H9 (cell line): ENCODE data around the gene RFTN2. TPM values are rescaled to one million over a fixed set of nuclear protein-coding genes. Genes with fewer than 3 reads are reported as not detected.

Experiments used
- DNase-seq: peaks from one replicate; pipeline ENCODE4 v3.0.0-alpha.2; 2017
- H2AFZ ChIP-seq: one replicate; pipeline ENCODE4 v1.6.1; 2013; ENCODE audit warnings: mild to moderate bottlenecking, low read length, control low read depth, moderate library complexity
- H2AK5ac ChIP-seq: 2 replicates; pipeline ENCODE4 v1.6.1; 2013; ENCODE audit warnings: low read length, control low read depth, mixed read lengths; ENCODE audit not compliant: insufficient read length
- H2BK120ac ChIP-seq: one replicate; pipeline ENCODE4 v1.6.1; 2013; ENCODE audit warnings: low read depth, mild to moderate bottlenecking, low read length, control low read depth, inconsistent platforms; ENCODE audit not compliant: poor library complexity, severe bottlenecking
- H2BK12ac ChIP-seq: 2 replicates; pipeline ENCODE4 v1.6.1; 2013; ENCODE audit warnings: low read length, control low read depth, mixed read lengths, low read depth; ENCODE audit not compliant: insufficient read length
- H2BK15ac ChIP-seq: 2 replicates; pipeline ENCODE4 v1.6.1; 2013; ENCODE audit warnings: low read depth, low read length, control low read depth
- H2BK20ac ChIP-seq: one replicate; pipeline ENCODE4 v1.6.1; 2013; ENCODE audit warnings: low read depth, mild to moderate bottlenecking, low read length, control low read depth, inconsistent platforms; ENCODE audit not compliant: poor library complexity, severe bottlenecking
- H2BK5ac ChIP-seq: 2 replicates; pipeline ENCODE4 v1.6.1; 2013; ENCODE audit warnings: low read length, control low read depth, mixed read lengths; ENCODE audit not compliant: insufficient read length
- H3K14ac ChIP-seq: 2 replicates; pipeline ENCODE4 v1.6.1; 2013; ENCODE audit warnings: low read length, control low read depth; ENCODE audit not compliant: insufficient read depth
- H3K18ac ChIP-seq: 2 replicates; pipeline ENCODE4 v1.6.1; 2013; ENCODE audit warnings: low read depth, mild to moderate bottlenecking, mixed read lengths, low read length, control low read depth; ENCODE audit not compliant: insufficient read length
- H3K23ac ChIP-seq: 2 replicates; pipeline ENCODE4 v1.6.1; 2013; ENCODE audit warnings: low read length, control low read depth, mixed read lengths, low read depth; ENCODE audit not compliant: insufficient read length
- H3K23me2 ChIP-seq: 2 replicates; pipeline ENCODE4 v1.6.1; 2013; ENCODE audit warnings: low read depth, mild to moderate bottlenecking, mixed read lengths, low read length, control low read depth; ENCODE audit not compliant: insufficient read length, poor library complexity, severe bottlenecking
- H3K27ac ChIP-seq: 2 replicates; pipeline ENCODE4 v1.5.1; 2013; ENCODE audit warnings: low read length, control low read depth, mixed read lengths, low read depth; ENCODE audit not compliant: insufficient read length
- H3K27me3 ChIP-seq: 2 replicates; pipeline ENCODE4 v1.6.1; 2013; ENCODE audit warnings: low read length, control low read depth, inconsistent platforms; ENCODE audit not compliant: insufficient read depth
- H3K4ac ChIP-seq: 2 replicates; pipeline ENCODE4 v1.6.1; 2013; ENCODE audit warnings: low read depth, mild to moderate bottlenecking, control low read depth, inconsistent platforms, low read length, moderate library complexity
- H3K4me1 ChIP-seq: 2 replicates; pipeline ENCODE4 v1.6.1; 2013; ENCODE audit warnings: low read length, control low read depth, inconsistent platforms; ENCODE audit not compliant: insufficient read depth
- H3K4me2 ChIP-seq: 2 replicates; pipeline ENCODE4 v1.6.1; 2013; ENCODE audit warnings: low read length, control low read depth, mixed read lengths; ENCODE audit not compliant: insufficient read length, insufficient read depth
- H3K56ac ChIP-seq: 2 replicates; pipeline ENCODE4 v1.6.1; 2013; ENCODE audit warnings: low read depth, mild to moderate bottlenecking, mixed read lengths, low read length, control low read depth; ENCODE audit not compliant: insufficient read length
- H3K79me1 ChIP-seq: 2 replicates; pipeline ENCODE4 v1.6.1; 2013; ENCODE audit warnings: low read depth, mild to moderate bottlenecking, moderate library complexity, low read length, control low read depth, inconsistent platforms; ENCODE audit not compliant: insufficient read depth, poor library complexity, severe bottlenecking
- H3K79me2 ChIP-seq: 2 replicates; pipeline ENCODE4 v1.6.1; 2013; ENCODE audit warnings: low read length, control low read depth, inconsistent platforms; ENCODE audit not compliant: insufficient read depth
- H3K9ac ChIP-seq: 2 replicates; pipeline ENCODE4 v1.6.1; 2013; ENCODE audit warnings: low read length, control low read depth, mixed read lengths; ENCODE audit not compliant: insufficient read length; ENCODE audit errors: extremely low read depth
- H3K9me3 ChIP-seq: one replicate; pipeline ENCODE4 v1.6.1; 2013; ENCODE audit warnings: low read depth, low read length, inconsistent platforms; ENCODE audit not compliant: control insufficient read depth
- H3T11ph ChIP-seq: one replicate; pipeline ENCODE4 v1.6.1; 2013; ENCODE audit warnings: mild to moderate bottlenecking, low read length, control low read depth, inconsistent platforms
- H4K20me1 ChIP-seq: one replicate; pipeline ENCODE4 v1.6.1; 2013; ENCODE audit not compliant: control insufficient read depth, insufficient read length, insufficient read depth
- H4K5ac ChIP-seq: 2 replicates; pipeline ENCODE4 v1.6.1; 2013; ENCODE audit warnings: low read depth, mild to moderate bottlenecking, mixed read lengths, low read length, control low read depth; ENCODE audit not compliant: insufficient read length
- H4K8ac ChIP-seq: replicated peaks from 2 replicates; pipeline ENCODE4 v1.6.1; 2013; ENCODE audit warnings: low read length, control low read depth, mixed read lengths, low read depth; ENCODE audit not compliant: insufficient read length
- H4K91ac ChIP-seq: 2 replicates; pipeline ENCODE4 v1.6.1; 2013; ENCODE audit warnings: low read depth, mild to moderate bottlenecking, moderate library complexity, mixed read lengths, low read length, control low read depth; ENCODE audit not compliant: insufficient read length
- H3K27ac Mint-ChIP-seq, 3 experiments: 2 replicates in 2 of 3; 3 replicates in 1 of 3; pipeline ENCODE4 v1.8.0; 2020 to 2021; ENCODE audit warnings: mixed read lengths in 3 of 3, mild to moderate bottlenecking in 1 of 3, moderate library complexity in 1 of 3
- H3K27me3 Mint-ChIP-seq: 2 replicates; pipeline ENCODE4 v1.8.0; 2021; ENCODE audit warnings: low read depth, mild to moderate bottlenecking, moderate library complexity, mixed read lengths
- H3K36me3 Mint-ChIP-seq, 3 experiments: 2 replicates in 2 of 3; 3 replicates in 1 of 3; pipeline ENCODE4 v1.8.0; 2020 to 2021; ENCODE audit warnings: low read depth in 3 of 3, mixed read lengths in 3 of 3; ENCODE audit not compliant: insufficient read depth in 1 of 3
- H3K4me1 Mint-ChIP-seq, 2 experiments: 2 replicates each; pipeline ENCODE4 v1.8.0; 2020; ENCODE audit warnings: mixed read lengths in 2 of 2
- H3K4me3 Mint-ChIP-seq, 2 experiments: 2 replicates in 1 of 2; 3 replicates in 1 of 2; pipeline ENCODE4 v1.8.0; 2020 to 2021; ENCODE audit warnings: mild to moderate bottlenecking in 2 of 2, mixed read lengths in 2 of 2, moderate library complexity in 1 of 2
- H3K9me3 Mint-ChIP-seq, 2 experiments: 2 replicates in 1 of 2; 3 replicates in 1 of 2; pipeline ENCODE4 v1.8.0; 2020; ENCODE audit warnings: mild to moderate bottlenecking in 2 of 2, mixed read lengths in 2 of 2, moderate library complexity in 1 of 2
- WGBS: extraction: QIAGEN DNeasy Blood & Tissue Kit; methylation state at CpG from one replicate; pipeline ENCODE4 v1.1.7; 2013; ENCODE audit warnings: missing lambda C conversion rate, low lambda C conversion rate, mixed read lengths; ENCODE audit not compliant: insufficient read length; ENCODE audit errors: extremely low coverage; 5-methylcytosine and 5-hydroxymethylcytosine counted together
- total RNA-seq: library from RNA; stranded (reverse); gene quantifications from 2 replicates; pipeline ENCODE4 v1.2.1, GENCODE V29; 2021
- TF ChIP-seq, protein P1 (sequence below): fragments of 200-600 bp; sonication (generic); conservative IDR thresholded peaks from 3 replicates; pipeline ENCODE4 v1.8.0; 2021; ENCODE audit warnings: antibody characterized with exemption, mild to moderate bottlenecking

Gene RFTN2
- total RNA-seq, 1 experiment from 2014 or later, result 0.28 TPM

DNA sequence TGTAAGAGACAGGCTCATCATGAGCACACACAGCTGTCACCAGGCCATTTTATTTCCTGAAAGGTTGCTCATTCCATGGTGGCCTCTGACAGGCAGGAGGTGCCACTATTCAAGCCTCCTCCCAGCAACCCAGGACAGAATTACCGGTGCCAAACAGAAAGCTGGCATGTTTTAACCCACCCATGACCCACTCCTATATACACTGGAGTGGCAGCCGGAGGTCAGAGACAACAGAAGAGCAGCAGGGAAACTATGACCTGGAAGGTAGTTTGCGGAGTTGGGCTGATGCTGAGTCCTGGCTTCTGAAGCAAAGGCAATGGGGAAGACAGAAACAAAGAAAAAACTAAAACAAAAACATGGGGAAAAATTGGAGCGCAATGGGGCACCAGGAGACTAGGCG lies 2.3 kb downstream of the RFTN2 start:
- H2AK5ac ChIP-seq, result no peak overlapping the region
- no peak overlapping the region for H4K5ac ChIP-seq
- H2BK5ac ChIP-seq, result no peak overlapping the region
- H3K23ac ChIP-seq, result no peak overlapping the region
- H2BK15ac ChIP-seq, result no peak overlapping the region
- no peaks in the 10 kb centered on the region for H3K27me3 Mint-ChIP-seq
- no peak overlapping the region for H3T11ph ChIP-seq
- H3K14ac ChIP-seq, result no peak overlapping the region
- no peak overlapping the region for H4K91ac ChIP-seq
- WGBS, result no CpG with 5 or more reads among the region's 5 CpGs
- no peak overlapping the region for H2AFZ ChIP-seq
- no peaks in the 10 kb centered on the region for H3K9me3 Mint-ChIP-seq
- no peak overlapping the region for H2BK120ac ChIP-seq
- H3K4me1 Mint-ChIP-seq, result peaks cover 34 to 35% of the 10 kb centered on the region in 2 experiments
- no peaks in the 10 kb centered on the region; the same call in 1 of the 2 replicates for H3K4me1 ChIP-seq
- no peaks in the 10 kb centered on the region for H3K9me3 ChIP-seq
- no peak for DNase-seq
- H4K8ac ChIP-seq, result no peak overlapping the region
- no peak overlapping the region for H3K4me2 ChIP-seq
- H3K79me2 ChIP-seq, result no peaks in the 10 kb centered on the region
- H3K9ac ChIP-seq, result no peak overlapping the region
- H3K4me3 Mint-ChIP-seq, result peak overlapping the region in 1 of 2 experiments; percentile 63; a peak in 2 of 5 replicates
- no peaks in the 10 kb centered on the region for H3K79me1 ChIP-seq
- no peak overlapping the region for H2BK12ac ChIP-seq
- peak overlapping the region in 1 of 3 experiments; percentile 39; a peak in 3 of 7 replicates for H3K27ac Mint-ChIP-seq
- peaks cover 3% of the 10 kb centered on the region for H3K23me2 ChIP-seq
- H3K36me3 Mint-ChIP-seq, result peaks cover 0 to 3% (median 0%) of the 10 kb centered on the region in 3 experiments; a peak in 2 of 7 replicates
- no peak overlapping the region for H2BK20ac ChIP-seq
- H3K27me3 ChIP-seq, result no peaks in the 10 kb centered on the region
- TF ChIP-seq, protein P1, sequence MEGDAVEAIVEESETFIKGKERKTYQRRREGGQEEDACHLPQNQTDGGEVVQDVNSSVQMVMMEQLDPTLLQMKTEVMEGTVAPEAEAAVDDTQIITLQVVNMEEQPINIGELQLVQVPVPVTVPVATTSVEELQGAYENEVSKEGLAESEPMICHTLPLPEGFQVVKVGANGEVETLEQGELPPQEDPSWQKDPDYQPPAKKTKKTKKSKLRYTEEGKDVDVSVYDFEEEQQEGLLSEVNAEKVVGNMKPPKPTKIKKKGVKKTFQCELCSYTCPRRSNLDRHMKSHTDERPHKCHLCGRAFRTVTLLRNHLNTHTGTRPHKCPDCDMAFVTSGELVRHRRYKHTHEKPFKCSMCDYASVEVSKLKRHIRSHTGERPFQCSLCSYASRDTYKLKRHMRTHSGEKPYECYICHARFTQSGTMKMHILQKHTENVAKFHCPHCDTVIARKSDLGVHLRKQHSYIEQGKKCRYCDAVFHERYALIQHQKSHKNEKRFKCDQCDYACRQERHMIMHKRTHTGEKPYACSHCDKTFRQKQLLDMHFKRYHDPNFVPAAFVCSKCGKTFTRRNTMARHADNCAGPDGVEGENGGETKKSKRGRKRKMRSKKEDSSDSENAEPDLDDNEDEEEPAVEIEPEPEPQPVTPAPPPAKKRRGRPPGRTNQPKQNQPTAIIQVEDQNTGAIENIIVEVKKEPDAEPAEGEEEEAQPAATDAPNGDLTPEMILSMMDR, result no peak
- H3K4ac ChIP-seq, result no peak overlapping the region
- no peak overlapping the region for H3K18ac ChIP-seq
- no peaks in the 10 kb centered on the region for H4K20me1 ChIP-seq
- H3K56ac ChIP-seq, result no peak overlapping the region
- H3K27ac ChIP-seq, result no peak overlapping the region
